Panc1 (cell line): ENCODE results near the gene DIPK1B. TPM values are rescaled to one million over a fixed set of nuclear protein-coding genes. Genes with fewer than 3 reads are reported as not detected.

Experiments used
- ATAC-seq: fragments of 200-7000 bp; cut with Tn5 transposase; 2 replicates; pipeline ENCODE4 v1.9.1; 2020; ENCODE audit warnings: mild to moderate bottlenecking, moderate library complexity
- BruUV-seq: library from RNA; stranded (reverse); fragments of 400-500 nt; replicated peaks from 2 replicates; lab custom pipeline; 2021; lab: Mats Ljungman, UMichigan
- CTCF ChIA-PET: fragments of 300-600 bp; sonication (Branson Sonifier 250); formaldehyde crosslinking; loops from one replicate; lab custom pipeline; 2022; ENCODE audit warnings: antibody characterized with exemption; lab: Charles Lee
- POLR2A ChIA-PET: fragments of 300-600 bp; sonication (Branson Sonifier 250); formaldehyde crosslinking; loops from one replicate; lab custom pipeline; 2022; ENCODE audit warnings: antibody characterized with exemption; lab: Charles Lee
- DNase-seq: peaks from one replicate; pipeline ENCODE4 v3.0.0-alpha.2; 2010; ENCODE audit warnings: low read depth, low spot score
- H3K27ac ChIP-seq: 2 replicates; pipeline ENCODE4 v1.5.1; 2011; ENCODE audit warnings: mild to moderate bottlenecking, low read length, inconsistent platforms
- H3K27me3 ChIP-seq: fragments of 200-500 bp; sonication (Bioruptor generic); 2 replicates; pipeline ENCODE4 v1.6.0; 2014; ENCODE audit warnings: low read length, inconsistent platforms; ENCODE audit not compliant: control insufficient read depth, insufficient read depth
- H3K36me3 ChIP-seq: fragments of 200-500 bp; sonication (Bioruptor generic); 2 replicates; pipeline ENCODE4 v1.5.1; 2014; ENCODE audit warnings: inconsistent platforms, mild to moderate bottlenecking, low read length, moderate library complexity; ENCODE audit not compliant: control insufficient read depth, insufficient read depth
- H3K4me1 ChIP-seq: 2 replicates; pipeline ENCODE4 v1.5.1; 2011; ENCODE audit warnings: inconsistent platforms, mild to moderate bottlenecking, low read length, moderate library complexity; ENCODE audit not compliant: control insufficient read depth, insufficient read depth
- H3K4me3 ChIP-seq, 2 experiments: 2 replicates each; pipeline ENCODE4 v1.5.1; 2011 to 2012; ENCODE audit warnings: low read depth in 2 of 2, low read length in 2 of 2, mild to moderate bottlenecking in 2 of 2, inconsistent platforms in 1 of 2, moderate library complexity in 1 of 2
- H3K9me3 ChIP-seq: fragments of 200-500 bp; sonication (Bioruptor generic); 2 replicates; pipeline ENCODE4 v1.5.1; 2014; ENCODE audit warnings: low read depth, mild to moderate bottlenecking, inconsistent platforms, low read length, moderate library complexity; ENCODE audit not compliant: control insufficient read depth, insufficient read depth
- POLR2AphosphoS5 ChIP-seq: IDR thresholded peaks from 2 replicates; pipeline ENCODE4 v1.6.1; 2012; ENCODE audit warnings: mild to moderate bottlenecking, low read depth, low read length, moderate library complexity
- REST ChIP-seq, 2 experiments: IDR thresholded peaks; 2 replicates each; pipeline ENCODE4 v1.6.1; 2011 to 2012; ENCODE audit warnings: low read depth in 2 of 2, control low read depth in 1 of 2, low read length in 1 of 2, mild to moderate bottlenecking in 1 of 2, moderate library complexity in 1 of 2; ENCODE audit not compliant: insufficient read depth in 1 of 2
- SIN3A ChIP-seq: IDR thresholded peaks from 2 replicates; pipeline ENCODE4 v1.6.1; 2012; ENCODE audit warnings: low read depth, mild to moderate bottlenecking, low read length, moderate library complexity, borderline replicate concordance; ENCODE audit not compliant: insufficient read depth
- TCF7L2 ChIP-seq: IDR thresholded peaks from 2 replicates; pipeline ENCODE4 v1.6.1; 2011; ENCODE audit warnings: mild to moderate bottlenecking, low read depth, low read length, inconsistent platforms
- in situ Hi-C: cut with HindIII; loops from 2 replicates; pipeline ENCODE4 v1.10.0; 2016; ENCODE audit warnings: low sequenced_read_pairs, low pct_unique_long_range_greater_than_20kb
- intact Hi-C: fragments of 100-400 bp; cut with micrococcal nuclease; formaldehyde crosslinking; loops from one replicate; pipeline ENCODE4 v1.10.0; 2022; ENCODE audit not compliant: unreplicated experiment
- total RNA-seq: library from RNA; stranded (reverse); gene quantifications from one replicate; pipeline ENCODE4 v1.2.1, GENCODE V29; 2021; ENCODE audit not compliant: unreplicated experiment
- TF ChIP-seq, protein P1 (sequence below): fragments of 450-650 bp; IDR thresholded peaks from 2 replicates; pipeline ENCODE4 v1.5.1; 2017; ENCODE audit warnings: mild to moderate bottlenecking

Gene DIPK1B
- total RNA-seq, 1 experiment from 2014 or later = 10.6 TPM

DNA sequence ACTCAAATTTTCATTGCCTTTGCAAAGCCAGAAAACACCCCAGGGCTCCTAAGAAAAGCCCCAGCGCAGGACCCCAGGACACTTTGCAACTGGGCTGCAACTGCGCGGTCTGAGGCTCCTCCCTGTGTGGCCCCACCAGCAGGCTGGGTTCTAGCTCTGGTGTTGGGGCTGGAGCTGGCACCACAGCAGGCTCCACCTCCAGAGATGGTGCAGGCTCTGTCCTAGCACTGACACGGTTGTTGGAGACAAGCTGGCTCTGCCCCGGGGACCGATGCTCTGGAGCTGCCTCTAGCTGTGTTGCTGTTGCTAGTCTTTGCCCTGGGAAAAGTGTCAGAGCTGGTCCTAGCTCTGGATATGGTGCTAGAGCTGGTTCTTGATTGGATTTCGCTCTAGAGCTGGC is 16.8 kb downstream of the DIPK1B start:
- DNase-seq = no peak
- Histone ChIP-seq H3K36me3 (peaks cover 14% of the 10 kb centered on the region), H3K4me1 (peaks cover 21% of the 10 kb centered on the region), H3K27me3 (no peaks in the 10 kb centered on the region), H3K9me3 (no peaks in the 10 kb centered on the region), H3K4me3 (peak overlapping the region; percentile 92 to 96), H3K27ac (peak overlapping the region; percentile 74)
- TF ChIP-seq, protein P1, sequence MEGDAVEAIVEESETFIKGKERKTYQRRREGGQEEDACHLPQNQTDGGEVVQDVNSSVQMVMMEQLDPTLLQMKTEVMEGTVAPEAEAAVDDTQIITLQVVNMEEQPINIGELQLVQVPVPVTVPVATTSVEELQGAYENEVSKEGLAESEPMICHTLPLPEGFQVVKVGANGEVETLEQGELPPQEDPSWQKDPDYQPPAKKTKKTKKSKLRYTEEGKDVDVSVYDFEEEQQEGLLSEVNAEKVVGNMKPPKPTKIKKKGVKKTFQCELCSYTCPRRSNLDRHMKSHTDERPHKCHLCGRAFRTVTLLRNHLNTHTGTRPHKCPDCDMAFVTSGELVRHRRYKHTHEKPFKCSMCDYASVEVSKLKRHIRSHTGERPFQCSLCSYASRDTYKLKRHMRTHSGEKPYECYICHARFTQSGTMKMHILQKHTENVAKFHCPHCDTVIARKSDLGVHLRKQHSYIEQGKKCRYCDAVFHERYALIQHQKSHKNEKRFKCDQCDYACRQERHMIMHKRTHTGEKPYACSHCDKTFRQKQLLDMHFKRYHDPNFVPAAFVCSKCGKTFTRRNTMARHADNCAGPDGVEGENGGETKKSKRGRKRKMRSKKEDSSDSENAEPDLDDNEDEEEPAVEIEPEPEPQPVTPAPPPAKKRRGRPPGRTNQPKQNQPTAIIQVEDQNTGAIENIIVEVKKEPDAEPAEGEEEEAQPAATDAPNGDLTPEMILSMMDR = no peak
- TF ChIP-seq TCF7L2 = no peak
- TF ChIP-seq POLR2AphosphoS5 = no peak
- in situ Hi-C loops (no loop called here), intact Hi-C loops (no loop called here)
- CTCF ChIA-PET = no interaction called here
- peak; percentile 37; the same call in 1 of the 2 replicates for ATAC-seq
- POLR2A ChIA-PET = no interaction called here
- no TSS peak for BruUV-seq

- in situ Hi-C loops = no loop called here
- TSS peak; percentile 89 for BruUV-seq
- POLR2A ChIA-PET = interaction anchor here (0.6 kb wide), 1 partner anchor 16 kb away, joined by 3 read pairs; no protein-coding TSS in a partner anchor
Measured at GRCh38 chr9:136729926-136730325, 17.6 kb downstream of the DIPK1B start.

More at GRCh38 chr9:136729926-136730325, 17.6 kb downstream of the DIPK1B start:
- Histone ChIP-seq H3K27ac (no peak overlapping the region), H3K4me1 (peaks cover 15% of the 10 kb centered on the region), H3K36me3 (peaks cover 12% of the 10 kb centered on the region), H3K27me3 (no peaks in the 10 kb centered on the region), H3K9me3 (no peaks in the 10 kb centered on the region), H3K4me3 (no peak overlapping the region)
- TF ChIP-seq SIN3A = no peak
- no peak for TF ChIP-seq REST (IDR thresholded peaks at IDR 0.05; ENCODE audit: insufficient read depth in 1 of 2, low read depth in 2 of 2, low read length in 1 of 2)
- TF ChIP-seq POLR2AphosphoS5 = no peak
- TF ChIP-seq TCF7L2 = no peak
- TF ChIP-seq, protein P1 = no peak
- intact Hi-C loops = no loop called here
- DNase-seq = no peak
- ATAC-seq = no peak
- CTCF ChIA-PET = no interaction called here
